Psoas muscle (tissue), 8 donors: ENCODE measurements around the gene STK38. TPM values are rescaled to one million over a fixed set of nuclear protein-coding genes. Genes with fewer than 3 reads are reported as not detected.
"Not testable (repeated sequence)": the region's sequence is repeated elsewhere in the genome, so short reads cannot be mapped to it uniquely, and the experiment has no call there.

Experiments
- ATAC-seq, 4 donors: fragments of 200-7000 bp; cut with Tn5 transposase; one replicate each; pipeline ENCODE4 v1.9.1; 2020; ENCODE audit warnings: moderate library complexity in 3 of 4, mild to moderate bottlenecking in 2 of 4
- DNase-seq, 2 donors: peaks; one replicate each; pipeline ENCODE4 v3.0.0-alpha.2; 2020
- H3K27ac ChIP-seq: fragments of 200-600 bp; one replicate; pipeline ENCODE4 v1.8.0; 2022
- H3K27me3 ChIP-seq, 3 donors: fragments of 200-600 bp in 1 of 3; one replicate each; pipeline versions ENCODE4 v1.6.1 to v1.8.0; 2013 to 2022; ENCODE audit warnings: low read length in 2 of 3, mild to moderate bottlenecking in 2 of 3, moderate library complexity in 1 of 3; ENCODE audit not compliant: insufficient read depth in 3 of 3
- H3K36me3 ChIP-seq, 2 donors: fragments of 200-600 bp in 1 of 2; one replicate each; pipeline versions ENCODE4 v1.6.1 to v1.8.0; 2013 to 2022; ENCODE audit warnings: low read depth in 1 of 2, mild to moderate bottlenecking in 1 of 2, moderate library complexity in 1 of 2; ENCODE audit not compliant: insufficient read depth in 1 of 2
- H3K4me1 ChIP-seq: fragments of 200-600 bp; one replicate; pipeline ENCODE4 v1.8.0; 2022
- H3K4me3 ChIP-seq: fragments of 200-600 bp; one replicate; pipeline ENCODE4 v1.8.0; 2022; ENCODE audit warnings: mild to moderate bottlenecking
- H3K9me3 ChIP-seq: fragments of 200-600 bp; one replicate; pipeline ENCODE4 v1.8.0; 2022
- CTCF ChIP-seq: fragments of 200-600 bp; IDR thresholded peaks from one replicate; pipeline ENCODE4 v1.8.0; 2022; ENCODE audit warnings: antibody characterized with exemption
- WGBS, 3 donors: extraction: QIAGEN DNeasy Blood & Tissue Kit; methylation state at CpG; one replicate each; pipeline versions ENCODE4 v1.1.6 to v1.1.7; 2013; 5-methylcytosine and 5-hydroxymethylcytosine counted together
- intact Hi-C, 2 donors: fragments of 100-400 bp; cut with DNase I; formaldehyde crosslinking; loops; one replicate each; pipeline versions ENCODE4 v1.11.0 to v1.14.2; 2022
- polyA plus RNA-seq, 3 donors: library from polyadenylated mRNA; stranded (reverse); fragments of 200-250 nt; gene quantifications; one replicate each; pipeline ENCODE4 v1.2.3, GENCODE V29; 2013
- total RNA-seq, 4 donors: library from RNA; stranded (reverse); fragmentation: NEBNext Ultra II Directional in 2 of 4; extraction: Animal tissue kit (Norgen Biotek cat#: 25700) in 2 of 4; gene quantifications; one replicate each; pipeline versions ENCODE4 v1.2.1 to v1.2.4, GENCODE V29; 2021 to 2023
- donor health status: healthy with polysubstance abuse.
- donor health status: DM: no; HTN: no; CAD: no; lungs with moderate emphysema.
- donor health status: Bipolar disorder and iron deficiency.
- donor health status: healthy.
- donor health status: DM: yes; HTN: yes; CAD: no.
- donor health status: DM: no; HTN: no; CAD: no.
- donor health status: DM: no; HTN: no; CAD: no.
- donor health status: DM: yes; HTN: yes; CAD: no.

STK38 gene
- total and polyA plus RNA-seq, 7 donors: 7.7 to 18.9 (median 11.7) TPM

GRCh38 chr6:36576578-36576977 lies 29.3 kb upstream of the STK38 start:
- Histone ChIP-seq H3K4me1 (no peaks in the 10 kb centered on the region), H3K9me3 (no peaks in the 10 kb centered on the region), H3K4me3 (no peak overlapping the region), H3K36me3 (no peaks in the 10 kb centered on the region), H3K27ac (no peak overlapping the region), H3K27me3 (no peaks in the 10 kb centered on the region)
- 88 to 92% (median 89%) methylated on average over 7 of the region's 7 CpGs for WGBS, 3 donors
- ATAC-seq: no peak
- intact Hi-C loops: no loop called here
- no peak for DNase-seq
- TF ChIP-seq CTCF: no peak

GRCh38 chr6:36574679-36575078 lies 27.4 kb upstream of the STK38 start:
- DNase-seq: no peak
- H3K4me1 ChIP-seq: no peaks in the 10 kb centered on the region

GRCh38 chr6:36572353-36573311 lies 25.4 kb upstream of the STK38 start:
- DNase-seq, intact Hi-C loops, H3K36me3 ChIP-seq, H3K27ac ChIP-seq, H3K27me3 ChIP-seq, H3K4me3 ChIP-seq, H3K4me1 ChIP-seq, ATAC-seq, H3K9me3 ChIP-seq: not testable (repeated sequence)
- WGBS, 3 donors: 93% methylated on average over 12 of the region's 12 CpGs

More at GRCh38 chr6:36574679-36575078, 27.4 kb upstream of the STK38 start:
- Histone ChIP-seq H3K4me3 (no peak overlapping the region), H3K27me3 (no peaks in the 10 kb centered on the region), H3K9me3 (no peaks in the 10 kb centered on the region), H3K36me3 (no peaks in the 10 kb centered on the region), H3K27ac (no peak overlapping the region)
- intact Hi-C loops: no loop called here
- no peak for TF ChIP-seq CTCF
- no peak for ATAC-seq

GRCh38 chr6:36571122-36572043 lies 24.1 kb upstream of the STK38 start:
- H3K4me3 ChIP-seq: no peak overlapping the region
- no peak overlapping the region for H3K27ac ChIP-seq
- H3K4me1 ChIP-seq: no peaks in the 10 kb centered on the region
- no peaks in the 10 kb centered on the region for H3K36me3 ChIP-seq
- H3K27me3 ChIP-seq: no peaks in the 10 kb centered on the region
- no peak for DNase-seq
- intact Hi-C loops: no loop called here
- H3K9me3 ChIP-seq: no peaks in the 10 kb centered on the region
- 84 to 86% (median 84%) methylated on average over 4 of the region's 4 CpGs for WGBS, 3 donors
- TF ChIP-seq CTCF: no peak
- ATAC-seq: no peak

- Histone ChIP-seq H3K4me3 (no peak overlapping the region), H3K4me1 (no peaks in the 10 kb centered on the region), H3K27me3 (no peaks in the 10 kb centered on the region), H3K36me3 (no peaks in the 10 kb centered on the region), H3K27ac (no peak overlapping the region), H3K9me3 (no peaks in the 10 kb centered on the region)
- intact Hi-C loops: no loop called here
- no peak for TF ChIP-seq CTCF
- 91 to 95% (median 94%) methylated on average over 2 of the region's 2 CpGs for WGBS, 3 donors
- DNase-seq (no peak), ATAC-seq (no peak)
These were observed 23.0 kb upstream of the STK38 start for GRCh38 chr6:36570264-36570663.
